HG03060 (cell line): Measurements from ENCODE around the gene DACT2.
"Not testable (repeated sequence)": the region's sequence is repeated elsewhere in the genome, so short reads cannot be mapped to it uniquely, and the experiment has no call there.

Experiments used
- ATAC-seq: cut with Tn5 transposase; IDR thresholded peaks from one replicate; pipeline ENCODE4 v1.9.1; 2021; ENCODE audit warnings: low read depth, moderate number of reproducible peaks; ENCODE audit not compliant: unreplicated experiment

DACT2 gene

GRCh38 chr6:168326294-168327261, 7.0 kb upstream of the DACT2 start:
- no peak for ATAC-seq

GRCh38 chr6:168322966-168323365, 3.4 kb upstream of the DACT2 start:
- ATAC-seq = no peak

- no peak for ATAC-seq
These were observed 1.1 kb upstream of the DACT2 start for GRCh38 chr6:168320634-168321033.

- ATAC-seq = no peak
These were observed 848 bp downstream of the DACT2 start for GRCh38 chr6:168318579-168319278.

GRCh38 chr6:168318090-168318489, 1.5 kb downstream of the DACT2 start:
- no peak for ATAC-seq

- ATAC-seq = no peak
These were observed 4.0 kb downstream of the DACT2 start for GRCh38 chr6:168315596-168315995.

- no peak for ATAC-seq
These were observed 4.6 kb downstream of the DACT2 start for GRCh38 chr6:168314948-168315347.

GRCh38 chr6:168314021-168314420, 5.6 kb downstream of the DACT2 start:
- ATAC-seq = no peak

GRCh38 chr6:168313431-168314011, 6.1 kb downstream of the DACT2 start:
- no peak for ATAC-seq

GRCh38 chr6:168312125-168312507, 7.5 kb downstream of the DACT2 start:
- not testable (repeated sequence) for ATAC-seq

GRCh38 chr6:168311410-168312124, 8.0 kb downstream of the DACT2 start:
- ATAC-seq = no peak

GRCh38 chr6:168310945-168311344, 8.6 kb downstream of the DACT2 start:
- no peak for ATAC-seq

GRCh38 chr6:168310403-168310802, 9.2 kb downstream of the DACT2 start:
- ATAC-seq = no peak

GRCh38 chr6:168309997-168310396, 9.6 kb downstream of the DACT2 start:
- ATAC-seq = no peak

GRCh38 chr6:168309183-168309582, 10.4 kb downstream of the DACT2 start:
- no peak for ATAC-seq

GRCh38 chr6:168308390-168309144, 11.0 kb downstream of the DACT2 start:
- no peak for ATAC-seq

- no peak for ATAC-seq
These were observed 11.9 kb downstream of the DACT2 start for GRCh38 chr6:168307695-168308021.

GRCh38 chr6:168307015-168307694, 12.4 kb downstream of the DACT2 start:
- no peak for ATAC-seq

GRCh38 chr6:168305863-168306262, 13.7 kb downstream of the DACT2 start:
- ATAC-seq = no peak
